ENCODE data around the gene OR7G2.
"Not testable (repeated sequence)": the region's sequence is repeated elsewhere in the genome, so short reads cannot be mapped to it uniquely, and the experiment has no call there.

OR7G2 gene

GRCh38 chr19:9071720-9072119 lies 35.6 kb downstream of the OR7G2 start:
- DNase-seq: not testable (repeated sequence)

DNA sequence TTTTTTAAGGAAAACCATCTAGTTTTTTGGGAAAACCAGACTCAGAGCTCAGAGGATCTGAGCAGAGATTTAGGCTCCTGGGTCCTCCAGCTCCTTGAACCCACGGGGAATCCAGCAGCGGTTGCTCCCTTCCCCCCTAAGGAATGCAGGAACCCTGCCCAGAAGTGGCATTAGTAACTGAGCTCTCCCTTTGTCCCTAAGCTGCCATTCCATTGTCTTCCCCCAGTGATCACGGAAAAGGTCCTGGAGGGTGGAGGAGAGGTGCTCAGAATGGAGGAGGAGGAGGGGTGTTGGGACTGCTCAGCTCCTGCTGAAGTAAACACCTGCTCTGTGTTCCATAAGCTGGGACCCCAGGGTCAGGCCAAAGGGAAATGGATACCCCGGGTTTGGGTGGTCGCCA lies 37.2 kb downstream of the OR7G2 start:
- DNase-seq: no peak

DNA sequence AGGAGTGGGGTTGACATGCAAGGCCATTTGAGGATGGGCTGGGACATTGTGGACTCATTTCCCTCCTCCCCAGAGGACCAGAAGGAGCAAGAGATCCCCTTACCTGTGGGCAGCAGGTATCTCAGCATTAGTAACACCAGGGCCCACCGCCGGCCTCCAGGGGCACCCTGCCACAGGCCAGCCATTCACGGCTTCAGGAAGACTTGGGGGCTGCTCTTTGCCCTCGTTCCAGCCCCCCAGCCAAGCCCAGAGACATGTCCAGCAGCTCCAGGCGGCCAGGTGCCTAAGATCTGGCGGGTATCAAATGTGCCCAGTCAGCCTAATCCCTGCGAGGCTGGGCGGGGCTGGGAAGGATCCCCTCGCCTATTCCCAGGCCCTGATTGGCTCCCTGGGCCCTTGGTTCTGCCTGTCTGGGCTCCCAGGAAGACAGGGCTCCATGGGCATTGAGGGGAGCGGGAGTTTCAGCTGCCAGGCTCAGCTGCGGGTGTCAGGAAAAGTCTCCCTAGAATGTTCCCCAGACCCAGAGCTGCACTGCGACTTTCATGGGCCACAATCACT lies 41.7 kb downstream of the OR7G2 start:
- no peak for DNase-seq

- no peak for DNase-seq
These were observed 45.4 kb downstream of the OR7G2 start for GRCh38 chr19:9061879-9062278.

DNA sequence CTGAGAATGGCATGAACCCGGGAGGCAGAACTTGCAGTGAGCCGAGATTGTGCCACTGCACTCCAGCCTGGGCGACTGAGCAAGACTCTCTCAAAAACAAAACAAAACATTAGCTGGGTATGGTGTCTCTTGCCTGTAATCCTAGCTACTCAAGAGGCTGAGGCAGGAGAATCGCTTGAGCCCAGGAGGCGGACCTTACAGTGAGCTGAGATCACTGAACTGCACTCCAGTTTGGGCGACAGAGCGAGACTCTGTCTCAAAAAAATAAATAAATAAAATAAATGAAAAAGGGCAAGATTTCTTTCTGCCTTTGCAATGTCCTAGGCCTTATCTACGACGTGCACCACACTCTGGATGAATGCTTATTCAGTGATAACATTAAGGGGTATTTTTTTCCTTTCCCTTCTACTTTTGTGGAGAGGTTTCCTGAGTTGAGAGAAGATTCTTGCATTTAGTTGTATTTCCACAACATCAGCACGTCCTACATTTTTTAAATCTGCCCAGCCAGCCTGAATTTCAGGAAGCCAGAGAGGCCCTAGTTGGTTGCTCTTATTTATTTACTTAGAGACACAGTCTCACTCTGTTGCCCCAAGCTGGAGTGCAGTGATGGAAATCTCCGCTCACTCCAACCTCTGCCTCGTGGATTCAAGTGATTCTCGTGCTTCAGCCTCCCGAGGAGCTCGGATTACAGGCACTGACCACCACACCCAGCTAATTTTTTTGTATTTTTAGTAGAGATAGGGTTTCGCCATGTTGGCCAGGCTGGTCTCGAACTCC lies 46.5 kb downstream of the OR7G2 start:
- no peak for DNase-seq

- DNase-seq: no peak
These were observed 48.2 kb downstream of the OR7G2 start for GRCh38 chr19:9058905-9059667.

DNA sequence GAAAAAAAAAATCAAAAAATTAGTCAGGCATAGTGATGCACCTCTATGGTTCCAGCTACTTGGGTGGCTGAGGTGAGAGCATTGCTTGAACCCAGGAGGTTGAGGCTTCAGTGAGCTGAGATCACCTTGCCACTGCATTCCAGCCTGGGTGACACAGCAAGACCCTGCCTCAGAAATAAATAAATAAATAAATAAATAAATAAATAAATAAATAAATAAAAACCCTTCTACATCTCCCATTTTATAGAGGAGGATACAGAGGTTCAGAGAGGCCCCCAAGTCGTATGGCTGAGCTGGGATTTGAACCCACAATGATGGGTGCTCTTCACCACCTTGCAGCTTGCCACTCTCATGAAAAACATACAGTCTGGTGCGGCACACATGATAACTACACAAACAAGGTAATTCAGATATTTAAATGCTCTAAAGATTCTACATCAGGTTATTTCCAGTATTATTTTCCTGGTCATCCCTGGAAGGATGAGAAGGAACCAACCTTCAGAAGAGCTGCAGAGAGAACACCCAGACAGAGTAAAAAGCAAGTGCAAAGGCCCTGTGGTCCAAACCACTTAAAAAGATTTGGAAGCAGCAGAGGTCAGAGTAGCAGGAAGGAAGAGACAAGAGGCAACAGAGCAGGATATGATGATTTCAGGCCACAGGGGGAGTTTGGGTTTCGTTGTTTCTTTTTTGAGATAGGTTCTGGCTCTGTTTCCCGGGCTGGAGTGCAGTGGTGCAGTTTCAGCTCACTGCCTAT lies 49.6 kb downstream of the OR7G2 start:
- no peak for DNase-seq

- not testable (repeated sequence) for DNase-seq
These were observed 51.1 kb downstream of the OR7G2 start for GRCh38 chr19:9056131-9056530.

DNA sequence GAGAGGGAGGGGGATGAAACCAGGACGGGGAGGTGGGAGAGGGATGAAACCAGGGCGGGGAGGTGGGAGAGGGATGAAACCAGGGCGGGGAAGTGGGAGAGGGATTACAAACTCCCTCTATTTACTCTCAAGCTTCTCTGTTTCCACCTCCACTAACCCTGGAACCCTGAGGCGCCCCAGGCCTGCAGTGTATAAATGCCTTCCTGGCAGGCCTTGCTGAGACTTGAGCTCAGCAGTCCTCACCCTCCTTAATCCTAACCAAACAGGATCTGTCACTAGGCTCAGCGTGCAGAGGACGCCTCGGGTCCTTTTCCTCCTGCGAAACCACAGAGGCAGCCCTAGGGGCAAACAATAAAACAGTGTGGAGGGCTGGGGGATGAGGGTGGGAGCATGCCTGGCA lies 52.5 kb downstream of the OR7G2 start:
- DNase-seq: no peak

GRCh38 chr19:9054207-9054606 lies 53.1 kb downstream of the OR7G2 start:
- no peak for DNase-seq

DNA sequence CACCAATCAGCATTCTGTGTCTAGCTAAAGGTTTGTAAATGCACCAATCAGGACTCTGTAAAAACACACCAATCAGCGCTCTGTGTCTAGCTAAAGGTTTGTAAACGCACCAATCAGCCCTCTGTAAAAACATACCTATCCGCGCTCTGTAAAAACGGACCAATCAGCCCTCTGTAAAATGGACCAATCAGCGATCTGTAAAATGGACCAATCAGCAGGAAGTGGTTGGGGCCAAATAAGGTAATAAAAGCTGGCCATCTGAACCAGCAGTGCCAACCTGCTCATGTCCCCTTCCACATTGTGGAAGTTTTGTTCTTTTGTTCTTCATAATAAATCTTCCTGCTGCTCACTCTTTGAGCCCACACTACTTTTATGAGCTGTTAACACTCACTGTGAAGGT lies 53.6 kb downstream of the OR7G2 start:
- not testable (repeated sequence) for DNase-seq

DNA sequence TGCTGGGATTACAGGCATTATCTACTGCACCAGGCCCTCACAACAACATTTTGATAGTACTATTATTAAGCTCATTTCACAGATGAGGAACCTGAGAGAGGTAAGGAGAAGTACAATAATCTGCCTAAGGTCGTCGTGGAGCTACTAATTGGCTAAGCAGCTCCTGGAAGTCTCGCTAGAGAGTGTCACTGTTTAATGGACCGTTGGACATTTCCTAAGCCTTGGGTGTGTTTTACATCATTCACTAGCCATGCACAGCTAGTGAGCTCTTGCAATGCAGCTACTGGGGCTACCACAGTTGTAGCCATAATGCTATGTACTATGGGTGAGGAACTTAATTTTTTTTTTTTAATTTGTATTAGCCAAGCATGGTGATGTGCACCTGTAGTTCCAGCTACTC lies 54.4 kb downstream of the OR7G2 start:
- DNase-seq: no peak

All from activated CD4-positive, alpha-beta T cell treated with anti-CD3 and anti-CD28 coated beads, Interleukin-2, amount 50 U/mL, for 1 hour (primary cell).